ENCODE measurements around the gene THAP7.

DNA sequence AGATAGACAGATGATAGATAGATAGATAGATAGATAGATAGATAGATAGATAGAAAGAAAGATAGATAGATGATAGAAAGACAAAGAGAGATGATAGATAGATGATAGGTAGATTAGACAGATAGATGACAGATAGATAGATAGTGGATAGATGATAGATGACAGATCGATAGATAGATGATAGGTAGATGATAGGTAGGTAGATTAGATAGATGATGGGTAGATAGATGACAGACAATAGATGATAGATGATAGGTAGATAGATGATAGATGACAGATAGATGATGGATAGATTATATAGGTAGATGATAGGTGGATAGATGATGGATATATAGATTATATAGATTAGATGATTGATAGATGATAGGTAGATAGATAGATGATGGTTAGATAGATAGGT is 15.6 kb downstream of the THAP7 start:
- TF ChIP-seq, protein P1, sequence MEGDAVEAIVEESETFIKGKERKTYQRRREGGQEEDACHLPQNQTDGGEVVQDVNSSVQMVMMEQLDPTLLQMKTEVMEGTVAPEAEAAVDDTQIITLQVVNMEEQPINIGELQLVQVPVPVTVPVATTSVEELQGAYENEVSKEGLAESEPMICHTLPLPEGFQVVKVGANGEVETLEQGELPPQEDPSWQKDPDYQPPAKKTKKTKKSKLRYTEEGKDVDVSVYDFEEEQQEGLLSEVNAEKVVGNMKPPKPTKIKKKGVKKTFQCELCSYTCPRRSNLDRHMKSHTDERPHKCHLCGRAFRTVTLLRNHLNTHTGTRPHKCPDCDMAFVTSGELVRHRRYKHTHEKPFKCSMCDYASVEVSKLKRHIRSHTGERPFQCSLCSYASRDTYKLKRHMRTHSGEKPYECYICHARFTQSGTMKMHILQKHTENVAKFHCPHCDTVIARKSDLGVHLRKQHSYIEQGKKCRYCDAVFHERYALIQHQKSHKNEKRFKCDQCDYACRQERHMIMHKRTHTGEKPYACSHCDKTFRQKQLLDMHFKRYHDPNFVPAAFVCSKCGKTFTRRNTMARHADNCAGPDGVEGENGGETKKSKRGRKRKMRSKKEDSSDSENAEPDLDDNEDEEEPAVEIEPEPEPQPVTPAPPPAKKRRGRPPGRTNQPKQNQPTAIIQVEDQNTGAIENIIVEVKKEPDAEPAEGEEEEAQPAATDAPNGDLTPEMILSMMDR (IDR thresholded peaks at IDR 0.05 in 2 of 3, conservative IDR thresholded peaks at IDR 0.05 in 1 of 3; ENCODE audit: borderline replicate concordance in 1 of 3, insufficient read depth in 1 of 3, low read depth in 2 of 3, low read length in 2 of 3): no peak
- TF ChIP-seq, protein P2, sequence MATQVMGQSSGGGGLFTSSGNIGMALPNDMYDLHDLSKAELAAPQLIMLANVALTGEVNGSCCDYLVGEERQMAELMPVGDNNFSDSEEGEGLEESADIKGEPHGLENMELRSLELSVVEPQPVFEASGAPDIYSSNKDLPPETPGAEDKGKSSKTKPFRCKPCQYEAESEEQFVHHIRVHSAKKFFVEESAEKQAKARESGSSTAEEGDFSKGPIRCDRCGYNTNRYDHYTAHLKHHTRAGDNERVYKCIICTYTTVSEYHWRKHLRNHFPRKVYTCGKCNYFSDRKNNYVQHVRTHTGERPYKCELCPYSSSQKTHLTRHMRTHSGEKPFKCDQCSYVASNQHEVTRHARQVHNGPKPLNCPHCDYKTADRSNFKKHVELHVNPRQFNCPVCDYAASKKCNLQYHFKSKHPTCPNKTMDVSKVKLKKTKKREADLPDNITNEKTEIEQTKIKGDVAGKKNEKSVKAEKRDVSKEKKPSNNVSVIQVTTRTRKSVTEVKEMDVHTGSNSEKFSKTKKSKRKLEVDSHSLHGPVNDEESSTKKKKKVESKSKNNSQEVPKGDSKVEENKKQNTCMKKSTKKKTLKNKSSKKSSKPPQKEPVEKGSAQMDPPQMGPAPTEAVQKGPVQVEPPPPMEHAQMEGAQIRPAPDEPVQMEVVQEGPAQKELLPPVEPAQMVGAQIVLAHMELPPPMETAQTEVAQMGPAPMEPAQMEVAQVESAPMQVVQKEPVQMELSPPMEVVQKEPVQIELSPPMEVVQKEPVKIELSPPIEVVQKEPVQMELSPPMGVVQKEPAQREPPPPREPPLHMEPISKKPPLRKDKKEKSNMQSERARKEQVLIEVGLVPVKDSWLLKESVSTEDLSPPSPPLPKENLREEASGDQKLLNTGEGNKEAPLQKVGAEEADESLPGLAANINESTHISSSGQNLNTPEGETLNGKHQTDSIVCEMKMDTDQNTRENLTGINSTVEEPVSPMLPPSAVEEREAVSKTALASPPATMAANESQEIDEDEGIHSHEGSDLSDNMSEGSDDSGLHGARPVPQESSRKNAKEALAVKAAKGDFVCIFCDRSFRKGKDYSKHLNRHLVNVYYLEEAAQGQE (IDR thresholded peaks at IDR 0.05; ENCODE audit: low read depth): no peak
- no peak for TF ChIP-seq EZH2 (IDR thresholded peaks at IDR 0.05)
- TF ChIP-seq, protein P3, sequence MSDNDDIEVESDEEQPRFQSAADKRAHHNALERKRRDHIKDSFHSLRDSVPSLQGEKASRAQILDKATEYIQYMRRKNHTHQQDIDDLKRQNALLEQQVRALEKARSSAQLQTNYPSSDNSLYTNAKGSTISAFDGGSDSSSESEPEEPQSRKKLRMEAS (IDR thresholded peaks at IDR 0.05): no peak
- no peak for TF ChIP-seq POLR2A (IDR thresholded peaks at IDR 0.05; ENCODE audit: borderline replicate concordance, extremely low read depth, insufficient read depth, insufficient read length)
- no peak for TF ChIP-seq ZFX (IDR thresholded peaks at IDR 0.05)
- no peak for TF ChIP-seq RAD21 (IDR thresholded peaks at IDR 0.05; ENCODE audit: low read depth)

Data from HCT116 (cell line).